NCI-H2171 (cell line): ENCODE data around the gene VTCN1.

Source experiments
- DNase-seq: peaks from one replicate; lab custom pipeline; 2025; lab: John Stamatoyannopoulos, UW

Gene VTCN1

GRCh38 chr1:117208580-117208979 lies 2.1 kb downstream of the VTCN1 start:
- no peak for DNase-seq

GRCh38 chr1:117205368-117205767 lies 5.4 kb downstream of the VTCN1 start:
- DNase-seq: no peak

GRCh38 chr1:117201808-117202207 lies 8.9 kb downstream of the VTCN1 start:
- DNase-seq: no peak

- no peak for DNase-seq
Measured at GRCh38 chr1:117198097-117198496, 12.6 kb downstream of the VTCN1 start.

GRCh38 chr1:117189726-117190125 lies 21.0 kb downstream of the VTCN1 start:
- no peak for DNase-seq

- DNase-seq: no peak
Measured at GRCh38 chr1:117188816-117189437, 21.8 kb downstream of the VTCN1 start.

GRCh38 chr1:117188170-117188815 lies 22.4 kb downstream of the VTCN1 start:
- no peak for DNase-seq

GRCh38 chr1:117183112-117183511 lies 27.6 kb downstream of the VTCN1 start:
- no peak for DNase-seq

GRCh38 chr1:117182319-117182718 lies 28.4 kb downstream of the VTCN1 start:
- DNase-seq: no peak

- DNase-seq: no peak
Measured at GRCh38 chr1:117181630-117182041, 29.1 kb downstream of the VTCN1 start.

GRCh38 chr1:117180147-117180967 lies 30.4 kb downstream of the VTCN1 start:
- DNase-seq: no peak

- no peak for DNase-seq
Measured at GRCh38 chr1:117179471-117179870, 31.3 kb downstream of the VTCN1 start.

- no peak for DNase-seq
Measured at GRCh38 chr1:117178756-117179155, 32.0 kb downstream of the VTCN1 start.

GRCh38 chr1:117177376-117177775 lies 33.4 kb downstream of the VTCN1 start:
- no peak for DNase-seq

- DNase-seq: no peak
Measured at GRCh38 chr1:117176579-117176978, 34.1 kb downstream of the VTCN1 start.

- DNase-seq: no peak
Measured at GRCh38 chr1:117174851-117175250, 35.9 kb downstream of the VTCN1 start.

- DNase-seq: peak; percentile 92
Measured at GRCh38 chr1:117173691-117174090, 37.0 kb downstream of the VTCN1 start.

GRCh38 chr1:117173006-117173405 lies 37.7 kb downstream of the VTCN1 start:
- DNase-seq: no peak

GRCh38 chr1:117171900-117172511 lies 38.7 kb downstream of the VTCN1 start:
- peak; percentile 45 for DNase-seq

GRCh38 chr1:117169871-117170596 lies 40.7 kb downstream of the VTCN1 start:
- no peak for DNase-seq

- no peak for DNase-seq
Measured at GRCh38 chr1:117167402-117167801, 43.3 kb downstream of the VTCN1 start.

GRCh38 chr1:117166076-117166475 lies 44.7 kb downstream of the VTCN1 start:
- DNase-seq: no peak
